ENCODE measurements around the gene GEMIN4. TPM values are rescaled to one million over a fixed set of nuclear protein-coding genes. Genes with fewer than 3 reads are reported as not detected.
"Not testable (repeated sequence)": the region's sequence is repeated elsewhere in the genome, so short reads cannot be mapped to it uniquely, and the experiment has no call there.

GEMIN4 gene
- total RNA-seq, 1 experiment from 2014 or later = 16.2 TPM

GRCh38 chr17:785901-786300 is 33.8 kb upstream of the GEMIN4 start:
- in situ Hi-C loops (cut with HindIII; ENCODE audit: low pct_unique_long_range_greater_than_20kb, low sequenced_read_pairs); DNase-seq (ENCODE audit: low read depth): not testable (repeated sequence)

GRCh38 chr17:784143-784542 is 32.1 kb upstream of the GEMIN4 start:
- DNase-seq (ENCODE audit: low read depth) = no peak
- in situ Hi-C loops (cut with HindIII; ENCODE audit: low pct_unique_long_range_greater_than_20kb, low sequenced_read_pairs) = no loop called here

GRCh38 chr17:781805-782731 is 30.0 kb upstream of the GEMIN4 start, which contains the start of the genes GLOD4 and MRM3:
TSS of gene GLOD4 (minus strand) at chr17:782280. CDS start at chr17:782255, 25 bp downstream.
TSS of gene MRM3 (plus strand) at chr17:782353. CDS start at chr17:782379, 26 bp downstream.
- peak; percentile 81 for DNase-seq (ENCODE audit: low read depth)
- in situ Hi-C loops (cut with HindIII; ENCODE audit: low pct_unique_long_range_greater_than_20kb, low sequenced_read_pairs) = no loop called here

GRCh38 chr17:778096-778495 is 26.0 kb upstream of the GEMIN4 start:
- in situ Hi-C loops (cut with HindIII; ENCODE audit: low pct_unique_long_range_greater_than_20kb, low sequenced_read_pairs) = no loop called here
- no peak for DNase-seq (ENCODE audit: low read depth)

DNA sequence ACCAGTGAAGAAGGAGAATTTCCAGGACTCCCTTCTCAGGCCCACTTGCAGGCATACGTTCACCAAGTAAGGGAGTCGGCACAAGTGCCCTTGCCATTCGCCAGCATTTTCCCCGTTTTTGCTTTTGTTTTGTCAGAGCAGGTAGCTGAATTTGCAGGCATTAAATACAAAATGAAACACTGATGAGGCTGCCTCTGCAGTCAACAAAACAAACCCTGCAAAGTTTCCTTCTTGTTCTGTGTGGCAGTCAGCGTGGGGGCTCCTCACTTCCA is 22.2 kb upstream of the GEMIN4 start:
- no peak for DNase-seq (ENCODE audit: low read depth)
- in situ Hi-C loops (cut with HindIII; ENCODE audit: low pct_unique_long_range_greater_than_20kb, low sequenced_read_pairs) = no loop called here

- no peak for DNase-seq (ENCODE audit: low read depth)
- in situ Hi-C loops (cut with HindIII; ENCODE audit: low pct_unique_long_range_greater_than_20kb, low sequenced_read_pairs) = no loop called here
These were observed 21.6 kb upstream of the GEMIN4 start for GRCh38 chr17:773467-774312.

DNA sequence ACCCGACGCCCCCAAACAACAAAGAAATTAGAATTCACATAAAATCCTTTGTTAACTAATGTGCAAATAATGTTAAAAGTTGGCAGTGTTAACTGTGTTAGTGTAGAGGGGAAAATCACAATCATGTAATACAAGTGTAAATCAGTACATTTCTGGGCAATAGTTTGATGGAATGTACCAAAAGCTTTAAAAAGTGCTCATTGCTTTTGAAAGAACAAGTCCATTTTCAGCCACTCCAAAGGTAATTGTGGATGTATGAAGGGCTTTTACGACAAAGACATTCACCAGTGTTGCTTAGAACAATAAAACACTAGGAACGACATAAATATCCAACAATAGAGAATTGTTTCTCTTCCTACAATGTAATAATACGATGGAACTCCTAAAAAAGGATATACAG is 21.0 kb upstream of the GEMIN4 start:
- in situ Hi-C loops (cut with HindIII; ENCODE audit: low pct_unique_long_range_greater_than_20kb, low sequenced_read_pairs) = no loop called here
- no peak for DNase-seq (ENCODE audit: low read depth)

GRCh38 chr17:767076-767475 is 15.0 kb upstream of the GEMIN4 start:
- no peak for DNase-seq (ENCODE audit: low read depth)
- in situ Hi-C loops (cut with HindIII; ENCODE audit: low pct_unique_long_range_greater_than_20kb, low sequenced_read_pairs) = no loop called here

DNA sequence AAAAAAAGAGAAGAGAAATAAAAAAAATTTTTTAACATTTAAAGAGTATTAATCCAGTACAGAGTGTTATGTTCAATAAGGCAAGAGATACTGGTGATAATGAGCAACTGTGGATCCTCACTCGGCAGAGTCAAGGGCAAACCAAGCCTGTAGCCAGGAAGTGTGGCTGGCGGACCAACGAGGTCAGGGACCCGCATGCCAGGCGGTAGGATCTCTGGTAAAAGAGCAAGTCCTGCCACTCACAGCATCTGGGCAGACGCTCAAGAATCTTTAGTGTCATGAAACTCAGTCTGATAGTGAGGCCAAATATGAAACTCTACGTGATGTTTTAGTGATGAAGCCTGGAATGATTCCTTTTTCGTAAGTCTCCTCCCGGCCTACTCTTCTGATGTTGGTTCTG is 8.3 kb upstream of the GEMIN4 start:
- in situ Hi-C loops (cut with HindIII; ENCODE audit: low pct_unique_long_range_greater_than_20kb, low sequenced_read_pairs) = no loop called here

GRCh38 chr17:759964-760363 is 7.9 kb upstream of the GEMIN4 start:
- in situ Hi-C loops (cut with HindIII; ENCODE audit: low pct_unique_long_range_greater_than_20kb, low sequenced_read_pairs) = no loop called here
- no peak for DNase-seq (ENCODE audit: low read depth)

More for the DNA sequence above, 8.3 kb upstream of the GEMIN4 start:
- no peak for DNase-seq (ENCODE audit: low read depth)

DNA sequence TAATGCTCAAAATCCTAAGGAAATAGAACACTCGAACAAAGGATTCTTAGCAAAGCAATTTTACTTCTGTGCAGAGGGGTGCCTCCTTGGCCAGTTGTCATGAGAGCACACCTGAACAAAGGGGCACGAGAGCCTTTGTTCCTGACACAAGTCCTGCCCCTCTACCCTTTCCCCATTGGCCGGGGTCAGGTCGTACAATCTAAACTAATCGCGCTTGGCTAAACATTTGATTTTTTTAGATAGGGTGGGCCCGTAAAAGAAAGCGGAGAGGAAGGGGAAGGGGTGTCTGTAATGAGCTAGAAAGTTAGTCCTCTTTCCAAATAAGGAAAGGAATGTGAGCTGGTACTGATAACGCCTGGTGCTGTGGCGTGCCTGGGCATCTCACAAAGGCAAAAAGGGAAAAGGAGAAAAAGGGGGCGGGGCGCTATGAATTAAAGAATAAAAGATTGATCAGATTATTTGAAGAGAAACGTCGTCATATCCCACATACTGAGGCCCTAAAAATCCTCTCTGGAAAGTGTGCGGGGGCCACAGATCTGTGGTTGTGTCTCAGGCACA is 4.0 kb upstream of the GEMIN4 start:
- in situ Hi-C loops (cut with HindIII; ENCODE audit: low pct_unique_long_range_greater_than_20kb, low sequenced_read_pairs) = not testable (repeated sequence)

GRCh38 chr17:755319-755961 is 3.4 kb upstream of the GEMIN4 start:
- in situ Hi-C loops (cut with HindIII; ENCODE audit: low pct_unique_long_range_greater_than_20kb, low sequenced_read_pairs); DNase-seq (ENCODE audit: low read depth): not testable (repeated sequence)

More for the DNA sequence above, 4.0 kb upstream of the GEMIN4 start:
- not testable (repeated sequence) for DNase-seq (ENCODE audit: low read depth)

- no peak for DNase-seq (ENCODE audit: low read depth)
- in situ Hi-C loops (cut with HindIII; ENCODE audit: low pct_unique_long_range_greater_than_20kb, low sequenced_read_pairs) = no loop called here
These were observed 1.4 kb upstream of the GEMIN4 start for GRCh38 chr17:753418-753817.

GRCh38 chr17:752620-753219 is 656 bp upstream of the GEMIN4 start:
- in situ Hi-C loops (cut with HindIII; ENCODE audit: low pct_unique_long_range_greater_than_20kb, low sequenced_read_pairs) = no loop called here
- no peak for DNase-seq (ENCODE audit: low read depth)

GRCh38 chr17:751269-752001 is 629 bp downstream of the GEMIN4 start:
- DNase-seq (ENCODE audit: low read depth) = peak; percentile 7
- in situ Hi-C loops (cut with HindIII; ENCODE audit: low pct_unique_long_range_greater_than_20kb, low sequenced_read_pairs) = no loop called here

- no peak for DNase-seq (ENCODE audit: low read depth)
- in situ Hi-C loops (cut with HindIII; ENCODE audit: low pct_unique_long_range_greater_than_20kb, low sequenced_read_pairs) = no loop called here
These were observed 1.5 kb downstream of the GEMIN4 start for GRCh38 chr17:750431-751037.

DNA sequence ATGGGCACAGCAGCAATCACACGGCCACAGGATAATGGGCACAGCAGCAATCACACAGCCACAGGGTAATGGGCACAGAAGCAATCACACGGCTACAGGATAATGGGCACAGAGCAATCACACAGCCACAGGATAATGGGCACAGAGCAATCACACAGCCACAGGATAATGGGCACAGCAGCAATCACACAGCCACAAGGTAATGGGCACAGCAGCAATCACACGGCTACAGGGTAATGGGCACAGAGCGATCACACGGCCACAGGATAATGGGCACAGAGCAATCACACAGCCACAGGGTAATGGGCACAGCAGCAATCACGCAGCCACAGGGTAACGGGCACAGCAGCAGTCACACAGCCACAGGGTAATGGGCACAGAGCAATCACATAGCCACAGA is 2.7 kb downstream of the GEMIN4 start:
- DNase-seq (ENCODE audit: low read depth); in situ Hi-C loops (cut with HindIII; ENCODE audit: low pct_unique_long_range_greater_than_20kb, low sequenced_read_pairs): not testable (repeated sequence)

Data from Caki2 (cell line).